Upper lobe of left lung (tissue), 4 donors: ENCODE data around the gene GSG1L.

ENCODE experiments used
- CTCF ChIP-seq, 6 experiments: fragments of 450-650 bp in 4 of 6; fragments of 200-600 bp in 2 of 6; sonication (generic) in 2 of 6; IDR thresholded peaks; one replicate each; pipeline ENCODE4 v1.5.1; 2016 to 2019; ENCODE audit warnings: antibody characterized with exemption in 6 of 6
- POLR2A ChIP-seq, 4 donors: fragments of 450-650 bp; IDR thresholded peaks; one replicate each; pipeline ENCODE4 v1.5.1; 2016 to 2017; ENCODE audit warnings: antibody characterized with exemption in 4 of 4, mild to moderate bottlenecking in 2 of 4

- TF ChIP-seq CTCF (IDR thresholded peaks at IDR 0.05): no peak
- no peak for TF ChIP-seq POLR2A (IDR thresholded peaks at IDR 0.05)
These were observed 5.5 kb upstream of the GSG1L start for GRCh38 chr16:28068976-28069375.
